Measurements from ENCODE around the gene TMEM200A.
"Not testable (repeated sequence)": the region's sequence is repeated elsewhere in the genome, so short reads cannot be mapped to it uniquely, and the experiment has no call there.

The TMEM200A gene

DNA sequence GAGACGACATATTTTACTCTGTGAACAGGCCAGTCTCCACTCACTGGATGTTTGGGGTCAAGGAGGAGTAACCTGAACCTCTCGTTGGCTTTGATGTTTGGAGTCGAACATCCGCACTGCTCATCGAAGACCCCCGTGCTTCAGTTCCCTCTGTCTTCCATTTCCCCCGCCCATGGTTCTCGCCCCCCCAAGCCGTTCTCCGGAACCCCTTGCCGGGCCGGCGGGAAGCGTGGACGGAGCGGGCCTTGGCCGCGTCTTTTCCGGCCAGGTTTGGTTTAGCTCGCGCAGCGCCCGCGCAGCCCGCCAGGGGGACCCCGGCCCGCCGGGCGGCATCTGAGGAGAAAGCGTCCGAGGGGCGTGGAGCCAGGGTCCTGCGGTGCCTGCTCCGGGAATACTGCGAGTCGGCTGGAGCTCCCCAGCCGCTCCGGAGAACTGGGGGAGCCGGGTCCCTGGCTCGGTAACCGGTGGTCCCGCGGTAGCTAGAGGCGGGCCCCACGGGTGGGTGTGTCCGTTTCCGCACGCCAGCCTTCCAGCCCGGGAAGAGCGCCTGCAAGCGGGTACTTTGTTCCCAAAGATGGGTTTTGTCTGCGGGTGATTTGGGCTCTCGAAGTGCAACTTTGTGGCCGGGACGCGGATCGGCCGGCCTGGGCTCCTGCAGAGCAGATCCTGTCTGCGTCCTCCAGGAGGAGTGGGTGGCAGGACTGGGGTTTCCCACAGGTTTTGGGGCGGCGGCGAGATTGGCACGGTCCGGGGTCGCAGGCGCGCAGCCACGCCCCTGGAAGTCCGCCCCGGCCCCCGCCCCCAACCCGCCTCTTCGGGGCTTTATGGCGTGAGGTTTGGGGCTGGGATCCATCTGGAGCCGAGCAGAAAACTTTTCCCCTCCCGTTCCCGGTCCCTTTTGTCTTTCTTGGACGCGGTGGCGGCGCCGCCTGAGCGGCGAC is at the start of gene TMEM200A:
TSS of gene TMEM200A (plus strand) at position 852 of the 941 bp plus-strand sequence. CDS start 74,406 bp downstream, outside the sequence.
- DNase-seq: peak; percentile 53

DNA sequence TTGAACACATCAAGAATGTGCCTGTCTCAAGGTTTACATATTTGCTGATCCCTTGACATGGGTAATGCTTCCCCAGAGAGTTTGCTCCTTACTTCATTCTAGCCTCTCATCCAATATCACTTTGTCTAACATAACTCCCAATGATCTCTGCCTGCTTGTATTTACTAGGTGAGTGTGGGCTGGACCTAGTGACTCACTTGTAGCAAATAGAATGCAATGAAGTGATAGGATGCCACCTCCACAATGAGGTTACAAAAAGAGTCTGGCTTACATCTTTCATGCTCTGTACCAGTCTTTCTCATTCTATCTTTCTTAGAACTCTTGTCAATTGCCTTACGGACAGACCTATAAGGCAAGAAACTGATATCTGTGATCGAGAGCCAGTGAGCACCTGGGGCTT is 44.9 kb upstream of the TMEM200A start:
- no peak for DNase-seq

DNA sequence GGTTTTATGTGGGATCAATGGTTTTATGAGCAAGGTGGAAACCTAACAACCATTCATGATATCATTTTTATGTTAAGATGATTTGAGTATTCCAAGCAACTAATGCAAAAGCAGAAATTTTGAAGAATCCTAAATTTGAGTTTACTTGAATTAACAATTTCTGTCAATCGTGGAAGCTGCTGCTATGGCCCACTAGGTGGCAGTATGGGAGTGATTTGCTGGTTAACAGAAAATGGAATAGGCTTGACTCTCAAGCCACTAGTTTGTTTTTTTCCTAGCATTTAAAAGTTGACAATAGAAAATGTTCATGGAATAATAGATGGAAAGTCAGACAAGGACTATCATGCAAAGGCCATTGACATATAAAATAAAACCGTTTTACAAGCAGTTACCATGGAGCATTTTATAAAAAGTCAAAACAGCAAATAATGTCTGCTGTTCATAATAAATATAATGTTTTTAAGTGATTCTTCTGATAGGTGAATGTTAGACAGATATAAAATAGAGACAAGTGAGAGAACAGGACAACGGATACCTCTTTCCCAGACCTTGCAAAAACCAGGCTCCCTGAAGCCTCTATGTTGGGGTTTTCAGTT is 43.0 kb upstream of the TMEM200A start:
- DNase-seq: peak; percentile 70

DNA sequence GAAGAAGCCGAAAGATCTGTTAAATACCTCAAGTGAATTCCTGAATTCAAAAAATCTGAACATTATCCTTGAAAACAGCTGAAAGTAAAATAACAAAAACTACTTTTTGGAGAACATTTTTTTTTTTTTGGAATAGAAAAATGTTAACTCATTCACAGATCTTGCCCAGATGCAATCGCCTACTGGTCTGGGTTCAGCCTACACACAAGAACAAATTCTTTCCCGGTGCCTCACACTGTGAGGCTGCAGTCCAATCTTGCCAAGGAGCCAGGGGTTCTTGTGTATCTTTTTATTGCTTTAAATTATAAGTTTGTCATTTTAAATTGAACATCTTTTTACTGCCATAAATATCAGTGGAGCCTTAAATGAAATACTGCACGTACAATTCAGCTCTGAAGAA is 41.2 kb upstream of the TMEM200A start:
- DNase-seq: no peak

DNA sequence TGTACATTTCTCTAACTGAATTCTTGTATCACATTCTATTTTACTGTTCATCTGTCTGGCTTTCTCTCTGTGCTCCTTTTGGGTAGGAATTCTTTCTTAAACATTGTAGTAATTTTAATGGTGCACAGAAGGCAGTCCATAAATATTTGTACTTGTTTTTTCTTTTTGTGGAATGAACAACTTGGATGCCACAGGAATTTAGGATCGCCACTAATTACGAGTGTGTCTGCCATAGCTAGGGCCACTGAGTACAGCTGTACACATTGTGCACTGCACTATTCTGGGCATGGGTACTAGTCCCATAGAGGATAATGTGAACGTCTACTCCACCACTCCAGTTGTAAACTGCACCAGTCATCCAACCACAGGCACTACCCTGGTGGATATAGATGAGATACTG is 39.3 kb upstream of the TMEM200A start:
- no peak for DNase-seq

DNA sequence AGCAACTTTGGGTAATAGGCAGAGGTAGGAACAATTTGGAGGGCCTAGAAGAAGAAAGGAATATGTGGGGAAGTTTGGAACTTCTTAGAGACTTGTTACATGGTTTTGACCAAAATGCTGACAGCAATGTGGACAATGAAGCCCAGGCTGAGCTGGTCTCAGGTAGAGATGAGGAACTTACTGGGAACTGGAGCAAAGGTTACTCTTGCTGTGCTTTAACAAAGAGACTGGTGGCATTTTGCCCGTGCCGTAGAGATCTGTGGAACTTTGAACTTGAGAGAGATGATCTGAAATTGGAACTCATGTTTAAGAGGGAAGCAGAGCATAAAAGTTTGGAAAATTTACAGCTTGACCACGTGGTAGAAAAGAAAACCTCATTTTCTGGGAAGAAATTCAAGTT is 28.3 kb upstream of the TMEM200A start:
- DNase-seq: no peak

DNA sequence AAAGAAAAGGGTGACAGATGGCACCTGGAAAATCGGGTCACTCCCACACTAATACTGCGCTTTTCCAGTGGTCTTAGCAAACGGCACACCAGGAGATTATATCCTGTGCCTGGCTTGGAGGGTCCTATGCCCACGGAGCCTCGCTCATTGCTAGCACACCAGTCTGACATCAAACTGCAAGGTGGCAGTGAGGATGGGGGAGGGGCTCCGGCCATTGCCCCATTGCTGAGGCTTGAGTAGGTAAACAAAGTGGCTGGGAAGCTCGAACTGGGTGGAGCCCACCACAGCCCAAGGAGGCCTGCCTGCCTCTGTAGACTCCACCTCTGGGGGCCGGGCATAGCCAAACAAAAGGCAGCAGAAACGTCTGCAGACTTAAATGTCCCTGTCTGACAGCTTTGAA is 19.5 kb upstream of the TMEM200A start:
- not testable (repeated sequence) for DNase-seq

DNA sequence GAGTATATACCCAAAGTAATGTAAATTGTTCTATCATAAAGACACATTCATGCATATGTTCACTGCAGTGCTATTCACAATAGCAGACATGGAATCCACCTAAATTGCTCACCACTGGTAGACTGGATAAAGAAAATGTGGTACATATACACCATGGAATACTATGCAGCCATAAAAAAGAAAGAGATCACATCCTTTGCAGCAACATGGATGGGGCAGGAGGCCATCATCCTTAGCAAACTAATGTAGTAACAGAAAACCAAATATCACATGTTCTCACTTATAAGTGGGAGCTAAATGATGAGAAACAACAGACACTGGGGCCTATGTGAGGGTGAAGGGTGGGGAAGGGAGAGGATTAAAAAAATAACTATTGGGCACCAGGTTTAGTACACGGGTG is 11.5 kb upstream of the TMEM200A start:
- no peak for DNase-seq

DNA sequence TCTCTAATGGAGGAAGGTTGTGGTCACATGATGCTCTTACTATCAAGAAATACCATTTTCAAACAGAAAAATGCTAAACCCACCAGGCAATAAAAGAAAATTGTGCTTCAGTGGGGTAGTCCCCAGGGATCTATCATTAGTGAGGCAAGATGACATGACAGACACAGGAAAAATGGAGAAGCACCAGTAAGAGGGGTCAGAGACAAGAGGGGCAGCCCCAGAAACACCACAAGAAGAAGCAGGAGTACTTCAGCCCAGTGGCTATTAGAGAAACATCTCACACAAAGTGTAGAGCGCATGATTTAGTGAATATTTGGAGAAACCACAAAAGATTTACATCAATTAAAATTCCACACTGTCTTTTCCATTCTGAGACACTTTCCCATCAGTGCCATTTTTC is 10.2 kb upstream of the TMEM200A start:
- DNase-seq: no peak

DNA sequence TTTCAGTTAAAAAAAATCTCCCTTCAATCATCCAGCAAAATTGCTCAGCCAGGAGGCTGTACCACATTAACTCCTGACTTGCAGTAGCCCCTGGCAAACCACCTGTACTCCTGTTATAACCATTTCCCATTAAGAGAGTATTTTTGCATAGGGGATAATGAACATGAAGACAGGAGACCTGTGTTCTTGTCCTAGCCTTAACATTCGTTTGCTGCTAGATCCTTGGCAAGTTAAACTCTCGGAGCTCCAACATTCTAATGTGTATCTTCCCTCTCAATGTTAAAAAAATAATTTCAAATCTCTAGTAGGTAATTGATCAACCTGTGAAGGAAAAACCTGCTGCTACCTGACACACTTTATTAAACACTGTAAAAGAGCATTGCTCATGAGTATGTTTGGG is 8.4 kb upstream of the TMEM200A start:
- no peak for DNase-seq

DNA sequence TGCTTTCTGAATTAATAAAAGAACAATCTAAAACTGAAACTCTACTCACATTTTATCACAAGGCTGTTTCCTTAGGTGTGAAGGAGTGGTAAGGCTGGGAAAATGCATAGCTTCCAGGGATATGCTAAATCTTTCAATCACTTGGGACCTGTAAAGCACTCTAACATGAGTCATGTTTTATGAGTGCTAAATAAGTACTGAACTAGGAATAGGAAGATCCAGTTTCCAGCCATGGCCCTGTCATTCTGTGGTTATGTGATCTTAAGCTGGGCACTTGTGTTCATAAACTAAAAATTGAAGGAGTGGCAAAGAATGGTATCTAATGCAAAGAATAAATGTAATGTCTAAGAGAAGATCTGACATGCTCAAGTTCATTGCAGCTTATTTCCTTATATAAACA is 6.1 kb upstream of the TMEM200A start:
- DNase-seq: no peak

DNA sequence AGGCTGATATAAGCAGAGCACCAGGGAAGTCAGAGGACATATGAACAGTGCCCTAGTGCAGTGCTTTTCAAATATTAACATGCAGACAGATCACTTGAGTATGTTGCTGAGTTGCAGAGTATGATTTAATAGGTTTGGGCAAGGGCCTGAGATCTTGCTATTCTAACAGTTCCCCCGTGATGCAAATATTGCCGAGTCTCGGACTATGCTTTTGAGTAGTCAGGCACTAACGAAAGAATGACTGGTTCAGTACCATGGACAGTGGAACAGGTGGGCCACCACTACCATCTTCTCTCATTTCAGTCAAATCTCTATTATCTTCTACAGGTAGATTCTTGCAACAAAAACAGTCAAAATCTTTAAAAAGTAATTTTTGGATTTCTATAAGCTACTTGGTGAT is 3.7 kb upstream of the TMEM200A start:
- DNase-seq: no peak

DNA sequence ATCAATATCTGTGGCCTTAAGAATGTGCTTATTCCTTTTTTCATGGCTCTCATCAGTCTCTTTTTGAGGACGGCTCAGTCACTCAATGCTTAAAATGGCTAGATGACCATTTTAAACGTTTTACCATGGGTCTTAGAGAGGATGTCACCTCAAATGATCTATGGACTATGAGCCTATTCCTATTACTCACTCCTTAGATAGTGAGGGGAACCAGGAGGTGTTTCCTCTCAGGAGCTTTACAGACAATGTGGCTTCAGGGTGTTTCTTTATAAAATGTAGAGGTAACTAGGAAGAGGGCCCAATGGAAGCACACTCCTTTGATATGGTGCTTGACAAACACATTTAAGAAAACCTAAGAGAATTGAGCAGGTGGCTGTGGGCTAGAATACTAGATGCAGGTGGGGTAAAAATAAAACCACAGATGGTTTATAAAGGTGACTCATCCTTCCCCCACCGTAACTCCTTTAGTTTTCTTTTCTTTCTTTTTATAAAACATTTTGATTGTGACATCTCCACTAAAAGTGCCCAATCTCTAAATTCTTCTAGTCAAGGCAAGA is 1.5 kb upstream of the TMEM200A start:
- no peak for DNase-seq

DNA sequence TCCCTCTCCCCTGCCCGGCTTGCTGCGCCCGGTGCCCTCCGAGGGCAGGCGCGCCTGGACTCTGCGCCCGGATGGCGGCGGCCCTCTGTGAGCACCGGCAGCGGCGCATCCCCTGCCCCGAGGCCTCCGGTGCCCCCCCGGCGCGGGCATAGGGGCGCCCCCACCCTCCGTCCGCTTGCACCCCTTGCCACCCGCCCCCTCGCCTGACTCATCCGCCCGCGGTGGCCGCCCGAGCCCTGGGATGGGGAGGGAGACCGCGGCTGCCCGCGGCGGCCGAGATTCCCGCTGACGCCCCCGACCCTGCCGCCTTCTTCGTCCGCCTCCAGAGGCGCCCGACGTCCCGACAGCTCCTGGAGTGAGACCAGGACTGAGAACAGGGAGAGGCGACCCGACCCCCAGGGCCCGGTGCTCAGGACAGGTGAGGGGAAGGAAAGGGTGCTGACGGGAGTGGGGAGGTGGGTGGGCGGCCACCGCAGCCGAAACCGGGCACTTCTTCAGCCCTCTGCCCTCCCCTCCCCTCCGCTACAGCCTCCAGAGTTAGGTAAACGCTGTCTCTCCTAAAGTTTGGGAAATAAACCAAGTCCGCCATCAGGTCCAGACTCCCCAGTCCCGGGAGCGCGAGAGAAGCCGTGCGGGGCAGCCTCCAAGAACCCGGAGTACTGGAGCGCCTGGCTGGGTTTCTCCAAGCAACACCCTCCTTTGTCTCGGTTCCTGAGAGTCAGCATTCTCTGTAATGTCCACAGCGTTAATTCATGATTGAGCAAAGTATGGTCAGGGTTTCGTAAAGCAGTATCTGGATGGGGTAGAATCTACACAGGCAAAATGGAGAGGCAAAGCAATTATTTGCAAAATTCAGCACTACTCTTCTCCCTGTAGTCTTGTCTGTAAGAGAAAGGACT is 539 bp downstream of the TMEM200A start:
- peak; percentile 26 for DNase-seq

DNA sequence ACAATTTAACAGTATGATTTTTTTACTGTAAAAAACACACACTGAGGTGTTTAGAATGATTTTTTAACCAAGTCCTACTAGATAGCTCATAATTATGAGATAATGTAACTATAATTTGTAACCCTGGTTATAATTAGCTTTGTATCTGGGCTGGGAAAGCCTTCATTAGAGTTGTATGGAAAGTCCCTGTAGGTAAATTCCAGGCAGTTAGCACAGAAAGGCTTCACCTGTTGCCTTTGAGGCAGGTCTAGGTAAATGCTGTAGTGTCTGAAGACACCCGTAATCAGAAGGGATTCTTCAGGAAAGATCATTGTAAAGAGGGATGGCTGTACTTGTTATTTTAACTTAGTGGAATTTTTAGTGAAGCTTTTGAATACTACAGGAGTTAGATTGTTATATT is 1.9 kb downstream of the TMEM200A start:
- DNase-seq: peak; percentile 20

DNA sequence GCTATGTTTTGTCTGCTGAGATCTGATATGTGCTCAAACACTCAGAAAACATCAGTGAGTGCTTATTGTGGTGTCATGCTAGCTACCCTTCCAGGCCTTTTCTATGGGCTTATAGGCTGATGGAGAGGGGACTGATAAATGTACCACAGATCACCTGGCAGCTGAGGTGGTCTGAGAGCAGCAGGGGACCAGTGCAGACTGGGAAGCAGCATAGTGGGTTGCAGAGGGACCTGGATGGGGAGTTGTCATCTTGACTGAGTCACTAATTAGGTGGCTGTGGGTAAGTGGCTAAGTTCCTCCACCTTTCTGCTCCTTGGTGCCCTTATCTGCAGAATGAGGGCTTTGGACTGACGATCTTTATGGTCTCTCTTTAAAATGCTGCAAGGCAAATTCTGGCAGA is 2.8 kb downstream of the TMEM200A start:
- no peak for DNase-seq

DNA sequence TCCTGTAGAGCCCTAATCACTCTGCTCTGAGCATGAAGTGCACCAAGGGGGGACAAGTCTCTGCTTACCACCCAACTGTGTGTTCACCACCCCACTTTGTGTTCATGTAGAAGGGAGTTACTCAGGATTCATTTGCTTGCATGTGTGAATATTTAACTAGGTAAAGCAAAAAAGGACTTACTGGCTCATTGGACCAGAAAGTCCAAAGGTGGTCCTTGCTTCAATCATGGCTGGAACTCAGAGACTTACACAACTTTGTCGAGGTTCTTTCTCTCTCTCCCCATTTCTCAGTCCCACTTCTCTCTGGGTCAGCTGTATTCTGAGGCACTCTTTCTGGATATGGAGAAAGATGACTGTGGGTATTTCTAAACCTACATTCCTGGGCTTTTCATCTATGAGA is 4.0 kb downstream of the TMEM200A start:
- DNase-seq: no peak

DNA sequence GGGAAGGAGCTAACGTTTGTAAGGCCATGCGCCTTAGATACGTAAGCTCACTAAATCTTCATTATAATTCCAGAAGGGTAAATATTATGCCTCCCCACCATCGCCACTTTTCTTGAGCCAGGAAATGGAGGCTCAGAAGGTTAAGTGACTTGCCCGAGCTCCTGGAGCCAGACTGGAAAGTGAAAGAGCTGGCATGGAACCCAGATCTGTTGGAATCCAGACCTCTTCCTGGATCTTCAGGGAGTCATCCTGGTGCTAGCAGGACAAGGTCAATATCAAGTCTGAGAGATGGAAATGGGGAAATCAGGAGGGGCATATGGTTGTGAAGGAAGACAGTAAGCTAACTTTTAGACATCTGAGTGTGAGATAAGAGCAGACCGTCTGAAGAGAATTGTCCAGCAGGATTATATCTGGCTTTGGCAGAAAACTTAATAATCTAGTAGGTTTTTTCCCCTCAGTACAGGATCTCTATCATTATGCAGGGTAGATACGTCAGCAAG is 6.2 kb downstream of the TMEM200A start:
- no peak for DNase-seq

DNA sequence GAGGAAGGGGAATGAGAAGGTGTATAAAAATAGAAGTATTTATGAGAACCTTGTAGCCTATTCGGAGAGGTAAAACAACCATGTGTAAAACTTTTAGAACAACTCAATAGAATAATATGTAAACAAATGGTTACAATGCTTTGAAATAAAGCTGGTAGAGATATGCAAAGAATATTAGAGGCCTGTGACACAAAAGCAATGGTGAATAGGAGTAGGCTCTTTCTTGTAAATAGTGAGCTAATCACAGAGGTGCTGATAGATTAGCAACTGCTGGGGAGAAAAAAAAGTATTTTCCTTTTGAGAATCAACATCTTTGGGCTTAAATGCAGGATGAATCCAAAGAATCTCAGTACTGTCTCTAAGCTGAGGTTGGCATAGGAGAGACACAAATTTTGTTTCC is 7.0 kb downstream of the TMEM200A start:
- no peak for DNase-seq

DNA sequence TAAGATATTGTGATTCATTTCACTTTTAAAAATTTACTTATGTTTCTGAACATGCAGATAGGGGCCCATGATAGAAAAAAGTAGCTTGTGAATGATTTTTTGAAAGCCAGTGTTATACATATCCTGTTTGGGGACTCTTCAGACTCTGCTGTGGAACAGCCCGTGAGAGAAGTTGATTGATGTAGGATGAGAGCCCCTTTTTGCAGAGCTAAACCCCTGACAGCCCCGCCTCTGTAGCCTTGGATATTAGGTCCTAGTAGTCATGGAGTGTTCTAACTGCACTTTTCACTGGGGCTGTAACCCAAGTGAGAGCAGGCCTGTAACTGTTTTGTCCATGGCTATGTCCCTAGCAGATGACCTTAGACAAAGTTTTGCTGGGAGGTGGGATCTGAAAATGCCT is 8.2 kb downstream of the TMEM200A start:
- DNase-seq: no peak

DNA sequence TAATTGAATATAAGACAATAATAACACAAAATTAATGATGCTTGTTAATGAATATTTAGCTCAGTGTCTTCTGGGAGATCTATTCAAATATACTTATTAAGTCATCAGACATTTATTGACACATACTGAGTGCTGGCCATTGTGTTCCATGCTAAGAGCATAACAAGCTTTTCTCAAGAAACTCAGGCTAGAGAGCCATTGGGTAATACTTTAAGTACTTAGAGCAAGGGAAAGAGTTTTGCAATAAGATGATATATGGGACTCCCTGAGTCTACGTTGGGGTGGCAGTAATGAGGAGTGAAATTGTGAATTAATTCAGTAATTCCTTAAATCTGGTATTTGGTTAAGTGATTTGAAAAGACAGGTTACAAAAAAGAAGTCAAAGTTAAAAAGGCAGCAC is 11.1 kb downstream of the TMEM200A start:
- DNase-seq: no peak

DNA sequence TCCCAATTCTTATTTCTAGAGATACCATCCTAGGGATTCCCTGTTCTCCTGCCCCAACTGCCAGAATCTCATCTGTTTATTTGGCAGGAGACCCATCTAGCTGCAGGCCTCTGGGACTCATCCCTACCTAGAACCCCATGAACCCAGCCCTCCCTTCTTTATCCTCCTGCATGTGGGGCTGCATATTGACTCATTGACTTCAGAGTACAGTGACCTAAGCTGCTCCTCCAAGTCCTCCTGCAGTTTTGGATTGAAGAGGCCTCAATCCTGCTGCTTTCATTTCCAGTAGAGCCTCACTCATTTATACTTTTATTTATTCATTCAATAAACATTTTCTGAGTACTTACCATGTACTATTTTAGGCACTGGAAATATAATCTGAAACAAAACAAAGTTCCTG is 11.6 kb downstream of the TMEM200A start:
- DNase-seq: no peak

DNA sequence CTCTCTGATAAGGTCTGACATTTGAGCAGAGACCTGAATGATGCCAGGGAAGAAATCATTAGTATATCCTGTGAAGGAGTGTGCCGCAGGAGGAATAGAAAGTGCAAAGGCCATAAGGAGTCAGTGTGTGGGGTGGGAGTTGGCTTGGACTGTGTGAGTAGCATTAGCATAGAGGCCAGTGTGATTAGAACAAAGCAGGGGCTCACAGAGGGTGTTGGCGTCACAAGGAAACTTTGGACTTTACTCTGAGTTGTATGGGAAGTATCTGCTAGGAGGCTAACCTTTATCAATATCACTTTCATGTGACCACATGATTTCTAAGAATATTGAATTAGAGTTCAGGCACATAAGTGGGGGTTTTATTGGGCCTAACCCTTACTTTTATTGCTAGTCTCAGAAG is 12.1 kb downstream of the TMEM200A start:
- DNase-seq: no peak

Measured in CD4-positive, alpha-beta T cell treated with Interleukin-10 for 1 hour (primary cell).